ENCODE results near the gene TEAD1.

Gene TEAD1

DNA sequence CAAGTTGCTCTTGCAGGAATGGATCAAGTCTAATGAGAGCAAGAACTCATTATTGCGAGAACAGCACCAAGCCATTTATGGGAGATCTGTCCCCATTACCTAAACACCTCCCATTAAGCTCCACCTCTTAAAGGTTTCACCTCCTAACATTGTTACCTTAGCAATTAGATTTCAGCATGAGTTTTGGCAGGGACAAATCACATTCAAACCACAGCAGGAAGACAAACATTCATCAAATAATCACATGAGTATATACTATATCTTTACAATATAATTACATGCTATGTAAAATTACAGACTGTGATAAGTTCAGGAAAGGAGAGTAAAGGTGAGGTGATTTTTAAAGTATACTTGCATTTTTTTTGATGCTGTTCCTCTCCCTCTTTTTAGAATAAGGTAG, 6.6 kb upstream of the TEAD1 start:
- no peak for DNase-seq

DNA sequence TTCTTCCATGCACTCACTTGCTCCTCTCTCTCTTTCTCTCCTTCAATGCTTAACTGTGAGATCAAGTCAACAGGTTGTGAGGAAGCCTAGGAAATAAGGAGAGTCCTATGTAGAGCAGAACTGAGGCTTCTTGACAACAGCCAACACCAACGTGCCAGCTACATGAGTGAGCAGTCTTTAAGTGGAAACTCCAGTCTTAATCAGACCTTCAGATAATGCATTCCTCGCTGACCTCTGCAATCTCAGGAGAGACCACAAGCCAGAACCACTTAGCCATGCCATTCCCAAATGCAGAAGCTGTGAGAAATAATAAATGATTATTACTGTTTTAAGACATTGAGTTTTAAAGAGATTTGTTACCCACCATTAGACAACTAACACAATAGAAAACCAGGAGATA, 6.1 kb upstream of the TEAD1 start:
- DNase-seq, result no peak

DNA sequence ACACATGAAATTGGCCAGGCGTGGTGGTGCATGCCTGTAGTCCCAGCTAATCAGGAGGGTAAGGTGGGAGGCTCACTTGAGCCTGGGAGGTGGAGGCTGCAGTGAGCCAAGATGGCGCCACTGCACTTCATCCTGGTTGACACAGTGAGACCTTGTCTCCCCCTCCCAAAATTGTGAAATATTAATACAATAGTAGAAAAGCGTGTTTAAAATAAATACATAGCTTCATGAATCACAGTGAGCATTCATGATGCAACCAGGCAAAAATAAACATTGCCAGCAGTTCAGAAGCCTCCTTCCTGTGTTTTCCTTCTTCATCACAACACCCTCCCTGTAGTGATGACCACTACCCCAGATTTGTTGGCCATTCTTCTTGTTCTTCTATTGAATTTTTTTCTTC, 4.3 kb upstream of the TEAD1 start:
- no peak for DNase-seq

DNA sequence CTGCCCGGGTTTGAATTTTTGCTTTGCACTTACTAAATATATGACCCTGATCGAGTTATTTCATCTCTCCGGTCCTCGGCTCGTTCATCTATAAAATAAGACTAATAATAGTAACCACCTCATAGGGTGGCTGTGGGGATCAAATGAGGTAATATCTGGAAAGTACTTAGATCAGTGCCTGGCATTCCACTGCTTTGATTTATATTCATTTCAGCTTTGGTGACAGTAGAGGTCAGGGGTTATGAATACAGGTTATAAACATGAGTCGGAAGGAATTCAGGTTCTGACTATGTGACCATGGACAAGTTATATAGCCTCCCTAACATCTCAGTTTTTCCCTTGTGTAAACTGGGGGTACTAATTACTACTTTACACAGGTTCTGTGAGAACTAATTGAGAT, 2.9 kb upstream of the TEAD1 start:
- no peak for DNase-seq

DNA sequence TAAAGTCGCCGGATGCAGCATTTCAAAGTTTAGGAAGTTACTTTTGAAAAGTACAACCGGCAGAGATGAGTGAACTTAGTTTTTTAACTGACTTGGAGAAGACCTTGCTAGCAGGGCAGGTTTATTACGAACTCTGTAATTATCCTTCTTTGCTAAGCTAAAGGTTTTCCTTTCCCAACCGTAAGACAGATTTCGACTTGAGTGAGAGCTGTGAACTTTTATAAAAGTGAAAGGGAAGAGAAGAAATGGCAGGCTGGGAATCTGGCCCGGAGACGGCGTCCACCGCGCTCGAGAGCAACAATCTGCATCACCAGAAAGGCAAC, 659 bp upstream of the TEAD1 start:
- no peak for DNase-seq

DNA sequence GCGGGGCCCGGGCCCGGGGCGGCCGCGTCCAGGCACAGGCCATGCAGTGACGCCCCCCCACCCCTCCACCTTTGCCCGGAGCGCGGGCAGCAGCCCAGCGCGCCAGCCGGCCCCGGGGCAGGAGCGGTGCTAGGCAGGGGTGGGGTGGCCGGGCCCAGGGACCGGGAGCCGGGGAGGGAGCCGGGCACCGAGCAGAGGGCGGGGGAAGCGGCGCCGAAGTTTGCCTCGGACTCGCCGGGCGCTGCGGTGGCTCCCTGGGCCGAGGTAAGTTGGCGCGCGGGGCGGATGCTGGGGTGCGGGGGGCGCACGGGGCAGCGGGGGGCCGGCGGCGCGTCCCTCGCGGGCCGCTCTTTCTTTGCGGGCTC, 332 bp downstream of the TEAD1 start:
- DNase-seq, result peak; percentile 72

DNA sequence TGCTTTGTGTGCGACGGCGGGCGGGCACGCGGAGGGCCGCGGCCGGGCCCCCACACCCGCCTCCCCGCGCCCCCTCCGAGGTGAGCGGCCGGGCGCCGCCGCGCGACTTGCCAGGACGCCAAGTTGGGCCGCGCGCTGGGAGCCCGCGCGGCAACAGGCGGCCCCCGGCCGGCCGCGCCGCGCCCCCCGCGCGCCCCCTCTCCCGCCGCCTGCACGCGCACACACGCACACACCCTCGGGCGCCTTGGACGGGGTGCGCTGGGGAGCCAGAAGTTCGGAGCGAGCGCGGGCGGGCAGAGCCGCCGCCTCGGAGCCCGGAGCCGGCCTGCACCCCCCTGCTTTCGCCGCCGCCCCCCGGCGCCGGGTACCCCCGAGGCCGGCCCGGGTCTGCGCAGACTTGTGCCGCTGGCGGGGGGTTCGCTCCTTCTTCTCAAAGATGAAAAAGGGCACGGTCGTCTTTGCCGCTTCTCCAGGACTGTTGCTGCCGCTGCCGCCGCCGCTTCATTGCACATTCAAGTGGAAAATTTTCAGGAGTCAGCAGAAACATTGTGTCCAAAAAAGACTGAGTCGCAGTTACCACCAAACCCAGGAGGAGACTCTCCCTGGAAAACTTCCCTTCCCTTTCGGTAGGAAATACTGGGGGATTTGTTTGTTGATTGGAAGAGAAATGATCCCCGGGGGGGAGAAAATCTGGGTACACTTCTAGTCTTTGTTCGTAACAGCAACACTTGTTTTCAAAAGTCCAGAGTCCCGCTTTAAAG, 895 bp downstream of the TEAD1 start:
- DNase-seq, result no peak

DNA sequence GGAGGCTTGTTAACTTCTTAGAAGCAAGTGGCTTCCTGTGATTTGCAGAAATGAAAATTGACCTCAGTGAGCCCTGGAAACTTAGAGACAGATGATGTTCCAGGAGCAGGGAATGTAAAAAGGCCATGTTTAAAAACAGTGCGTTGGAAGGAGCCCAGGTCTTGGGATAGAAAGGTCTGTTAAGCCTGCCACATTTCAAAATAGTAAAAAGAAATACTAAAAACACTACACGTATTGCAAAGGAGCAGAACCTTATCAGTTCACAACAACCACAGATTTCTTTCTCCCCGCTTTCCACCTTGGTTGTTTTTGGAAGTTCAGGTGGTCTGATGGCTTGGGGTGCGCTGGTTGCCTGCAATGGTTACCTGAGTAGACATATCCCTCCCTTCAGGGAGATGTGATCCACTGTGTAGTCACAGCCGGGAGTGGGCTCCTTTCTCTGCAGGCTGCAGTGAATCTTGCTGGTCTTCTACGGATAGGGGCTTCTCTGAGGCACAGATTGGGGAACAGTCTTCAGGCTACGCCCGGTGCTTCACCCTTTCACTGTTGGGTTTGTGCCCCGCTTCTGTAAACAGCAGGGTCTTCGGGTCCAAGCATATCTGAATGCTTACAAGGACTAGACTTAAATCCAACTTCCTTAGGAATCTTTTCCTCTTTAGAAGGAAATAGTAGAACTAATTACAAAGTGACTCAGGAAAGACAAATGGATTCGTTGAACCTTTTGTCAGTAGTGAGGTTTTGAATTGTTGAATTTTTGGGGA, 1.9 kb downstream of the TEAD1 start:
- DNase-seq, result no peak

DNA sequence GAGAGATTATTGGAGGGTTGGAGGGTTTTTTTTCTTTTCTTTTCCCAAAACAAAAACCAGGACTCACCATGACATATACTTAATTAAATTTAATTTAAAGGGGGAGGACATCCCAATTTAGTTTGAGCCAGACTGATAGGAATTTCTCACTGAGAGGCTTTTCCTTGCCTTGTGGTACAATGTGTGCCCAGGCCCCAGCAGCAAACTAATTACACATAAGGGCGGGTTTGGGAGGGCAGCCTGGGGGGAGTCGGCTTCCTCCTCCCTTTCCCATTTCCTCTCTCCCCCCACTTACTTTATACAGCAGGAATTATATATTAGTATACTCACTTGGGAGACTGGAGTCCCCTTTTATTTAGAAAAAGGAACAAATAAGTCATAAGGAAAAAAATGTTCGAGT, 2.9 kb downstream of the TEAD1 start:
- DNase-seq, result peak; percentile 58

DNA sequence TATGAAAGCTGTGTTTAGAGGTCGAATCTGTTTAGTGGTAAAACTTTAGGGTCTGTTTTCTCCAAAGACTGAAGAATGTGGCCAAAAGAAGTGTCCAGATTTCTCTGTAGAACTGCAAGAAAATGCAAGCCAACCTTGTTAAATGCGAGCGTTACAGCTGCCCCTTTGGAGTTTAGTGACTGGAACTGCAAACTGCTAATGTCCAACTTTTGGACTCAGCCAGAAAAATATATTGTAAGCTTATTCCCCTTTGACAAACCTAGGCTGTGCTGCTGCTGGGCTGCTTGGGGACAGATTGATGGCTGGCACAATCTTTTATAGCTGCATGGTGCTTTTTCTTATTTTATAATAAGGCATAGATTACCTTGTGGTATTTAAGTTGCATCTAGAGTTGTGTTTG, 3.9 kb downstream of the TEAD1 start:
- DNase-seq, result no peak

DNA sequence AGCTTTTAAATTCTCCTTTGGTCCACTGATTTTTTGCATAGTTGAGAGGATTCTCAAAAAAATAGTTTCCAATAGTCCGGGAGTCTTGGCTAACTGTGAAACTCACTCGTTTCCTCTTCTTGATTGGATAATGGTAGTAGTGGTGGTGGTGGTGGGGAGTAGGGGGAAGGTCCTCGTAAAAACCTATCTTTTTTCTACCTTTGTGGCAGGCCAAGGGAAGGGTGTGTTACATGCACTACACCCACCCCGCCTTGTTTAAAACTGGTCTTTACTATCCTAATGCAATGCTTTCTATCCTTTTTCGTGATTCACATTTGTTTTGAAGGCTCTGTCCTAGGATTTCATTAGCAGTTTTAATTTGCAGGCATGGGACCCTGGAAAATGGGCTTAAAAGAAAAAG, 4.8 kb downstream of the TEAD1 start:
- no peak for DNase-seq

DNA sequence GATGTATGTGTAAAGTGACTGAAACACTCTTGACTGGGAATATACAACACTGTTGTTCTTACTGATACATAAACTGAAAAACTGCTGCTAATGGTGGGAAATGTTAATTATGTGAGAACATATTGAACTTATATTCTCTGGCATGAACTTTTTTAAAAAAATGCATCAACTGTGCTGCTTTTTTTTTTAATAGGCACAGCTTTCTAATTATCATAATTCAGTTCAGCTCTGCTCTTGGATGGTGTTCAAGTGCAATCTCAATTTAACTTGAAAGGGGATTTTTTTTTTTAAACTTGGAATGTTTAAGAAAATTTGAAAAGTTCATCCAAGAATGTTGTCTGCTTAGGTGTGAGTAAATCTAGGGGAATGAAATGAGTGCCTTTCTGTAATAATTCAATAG, 5.2 kb downstream of the TEAD1 start:
- DNase-seq, result no peak

DNA sequence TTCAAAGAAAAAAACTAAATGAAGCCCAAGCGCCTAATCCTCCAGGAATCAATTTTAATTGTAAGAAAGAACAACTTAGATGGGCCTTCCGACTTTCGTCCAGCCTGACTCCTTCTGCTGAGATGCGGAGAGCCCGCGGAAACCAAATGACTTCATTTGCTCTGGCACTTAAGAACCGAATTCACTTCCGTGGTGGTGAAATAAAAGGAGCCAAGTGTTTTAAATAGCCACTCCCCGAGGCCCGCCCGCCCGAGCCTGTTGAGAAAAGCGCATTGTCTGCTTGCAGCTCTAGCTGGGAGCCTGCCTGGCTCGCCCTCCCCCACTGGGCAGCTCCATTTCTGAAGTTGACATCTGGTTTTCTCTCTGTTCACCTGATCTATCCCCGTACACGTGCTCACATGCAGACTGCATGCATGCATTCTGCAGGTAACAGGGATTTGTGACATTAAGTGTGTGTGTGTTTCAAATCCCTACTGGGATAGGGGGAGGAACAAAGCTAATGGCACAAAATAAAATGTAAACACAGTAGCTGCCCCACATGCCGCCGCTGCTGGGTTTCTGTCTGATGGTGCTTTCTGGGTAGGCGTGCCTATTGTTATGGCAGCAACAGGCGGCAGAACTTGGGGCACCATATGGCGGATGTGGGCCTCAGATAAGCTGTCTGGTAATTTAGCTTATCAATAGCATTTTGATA, 6.2 kb downstream of the TEAD1 start:
- DNase-seq, result no peak

DNA sequence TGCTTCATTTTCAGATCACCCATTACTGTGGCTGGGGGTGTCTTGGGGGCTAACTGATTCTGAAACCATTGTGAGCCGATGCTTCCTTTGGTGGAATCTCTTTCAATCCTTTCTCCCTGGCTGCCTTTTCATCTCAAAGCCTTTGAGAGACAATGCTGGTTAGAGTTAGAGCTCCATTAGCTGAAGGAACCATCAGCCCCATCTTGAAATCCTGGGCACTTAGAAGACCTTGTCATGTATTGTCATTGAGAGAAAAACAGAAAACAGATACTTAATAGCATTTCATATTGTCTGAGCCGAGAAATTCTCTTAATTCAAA, 6.7 kb downstream of the TEAD1 start:
- DNase-seq, result no peak

DNA sequence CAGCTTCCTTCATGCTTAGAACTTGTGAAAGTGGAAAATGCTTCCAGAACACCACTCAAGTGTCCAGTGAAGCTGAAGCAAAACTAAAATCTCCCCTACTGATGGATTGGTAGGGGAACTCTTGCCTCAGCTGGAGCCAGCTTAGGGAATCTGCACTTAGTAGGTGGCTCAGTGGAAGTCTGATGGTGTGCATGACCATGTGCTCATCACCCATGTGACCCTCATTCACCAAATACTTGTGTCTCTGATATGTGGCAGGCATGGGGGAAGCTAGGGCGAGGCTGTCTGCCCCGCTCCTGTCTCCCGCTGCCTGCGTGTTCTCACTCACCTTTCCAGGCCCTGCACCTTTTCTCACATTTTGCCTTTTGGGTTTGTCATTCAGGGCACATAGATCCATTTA, 7.2 kb downstream of the TEAD1 start:
- no peak for DNase-seq

DNA sequence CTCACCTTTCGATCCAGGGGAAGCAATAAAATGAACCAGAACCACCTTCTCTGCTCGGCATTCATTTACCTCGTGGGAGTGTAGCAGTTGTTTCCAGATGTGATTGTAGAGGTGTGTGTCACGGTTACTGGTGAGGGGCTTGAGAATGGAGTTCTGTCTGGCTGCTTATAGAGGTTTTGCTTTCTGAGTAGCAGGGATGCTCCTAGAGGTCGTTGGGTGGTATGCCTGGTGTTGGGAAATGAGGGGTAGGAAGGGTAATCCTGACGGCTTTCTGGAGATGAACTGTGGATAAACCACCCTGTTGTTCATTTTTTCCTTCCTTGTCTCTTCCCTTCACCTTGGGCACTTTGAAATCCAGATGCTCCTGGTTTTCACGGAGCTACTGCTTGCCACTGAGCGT, 8.1 kb downstream of the TEAD1 start:
- DNase-seq, result no peak

DNA sequence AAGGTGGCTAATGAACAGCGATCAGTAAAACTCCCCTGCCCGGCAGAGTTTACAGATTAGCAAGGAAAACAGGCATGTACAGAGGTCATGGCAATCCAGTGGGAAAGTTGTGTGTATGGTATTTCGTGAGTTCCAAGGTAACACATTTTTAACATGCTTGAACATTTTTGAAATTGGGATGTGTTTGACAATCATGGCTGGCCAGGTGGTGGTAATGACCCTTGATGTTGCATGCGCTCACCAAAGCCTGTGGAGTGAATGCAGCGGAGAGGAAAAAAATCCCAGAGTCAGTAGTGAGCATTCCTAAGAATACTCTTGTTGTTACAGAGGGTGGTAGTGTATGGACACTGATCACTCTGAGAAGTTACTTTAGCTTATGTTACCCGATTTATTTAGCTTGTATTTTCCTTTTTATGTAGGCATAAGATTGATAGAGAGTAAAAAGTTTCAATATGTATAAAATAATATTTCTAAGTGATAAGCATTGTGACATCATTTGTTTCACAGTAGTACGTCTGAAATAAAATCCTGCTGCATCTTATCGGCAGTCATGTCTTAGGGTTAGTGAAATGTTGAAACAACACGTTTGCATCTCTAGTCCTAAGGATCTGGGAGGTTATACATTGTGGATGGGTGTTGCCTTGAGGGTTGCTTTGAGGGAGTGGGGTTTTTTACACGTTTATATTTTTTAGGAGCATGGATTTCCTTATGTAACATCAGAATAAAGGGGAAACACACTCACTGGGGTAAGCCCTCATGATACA, 8.7 kb downstream of the TEAD1 start:
- no peak for DNase-seq

DNA sequence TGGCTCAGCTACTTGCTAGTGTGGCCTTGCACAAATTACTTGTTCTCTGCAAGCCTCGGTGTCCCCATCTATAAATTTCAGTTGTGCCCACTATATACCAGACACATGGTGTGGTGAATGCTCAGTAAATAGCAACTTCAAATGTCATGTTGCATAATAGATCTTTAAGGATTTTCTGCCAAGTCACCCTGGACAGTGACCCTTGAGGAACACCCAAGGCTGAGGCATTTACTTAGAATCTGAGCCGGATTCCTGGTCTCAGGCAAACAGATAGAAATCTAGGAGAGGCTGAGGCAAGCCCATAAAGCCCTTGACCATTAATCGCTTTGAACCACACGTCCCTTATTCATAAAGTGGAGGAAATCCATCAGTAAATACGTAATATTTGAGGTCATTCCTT, 9.7 kb downstream of the TEAD1 start:
- DNase-seq, result no peak

DNA sequence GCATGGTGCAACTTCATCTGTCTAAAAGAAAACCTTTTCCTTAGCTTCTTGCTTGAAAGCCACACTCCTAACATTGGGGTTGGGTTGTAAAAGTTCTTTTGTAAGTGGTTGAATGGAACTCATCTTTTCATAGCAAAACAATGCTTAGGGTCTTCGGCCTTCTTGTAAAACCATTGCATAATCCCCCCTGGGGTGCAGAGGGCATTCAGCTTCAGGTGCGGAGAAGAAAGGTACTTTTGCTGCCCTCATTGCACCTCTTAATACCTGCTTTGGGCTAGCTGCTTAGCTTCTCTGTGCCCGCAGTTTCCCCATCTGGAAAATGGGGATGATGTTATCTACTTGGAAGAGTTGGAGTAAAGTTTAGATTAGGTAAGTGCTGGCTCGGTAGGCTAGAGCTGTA, 10.1 kb downstream of the TEAD1 start:
- DNase-seq, result no peak

DNA sequence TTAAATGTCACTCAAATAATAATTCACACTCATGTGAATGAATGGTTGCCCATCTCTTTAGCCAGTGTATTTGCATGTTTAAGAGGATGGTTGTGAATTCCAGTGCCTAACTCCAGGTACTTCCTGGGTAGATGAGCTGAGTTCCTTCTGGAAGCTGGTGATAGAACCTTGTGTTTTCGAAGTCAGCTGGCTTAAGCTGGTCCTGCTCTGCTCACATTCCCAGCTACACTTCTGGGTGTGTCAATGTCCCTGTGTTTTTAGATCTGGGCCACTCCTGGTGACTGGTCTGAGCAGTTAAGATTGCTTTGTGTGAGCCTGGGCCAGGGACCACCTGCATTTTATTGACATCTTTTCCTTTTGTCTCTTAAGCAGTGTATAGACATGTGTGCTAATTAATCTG, 10.6 kb downstream of the TEAD1 start:
- no peak for DNase-seq

DNA sequence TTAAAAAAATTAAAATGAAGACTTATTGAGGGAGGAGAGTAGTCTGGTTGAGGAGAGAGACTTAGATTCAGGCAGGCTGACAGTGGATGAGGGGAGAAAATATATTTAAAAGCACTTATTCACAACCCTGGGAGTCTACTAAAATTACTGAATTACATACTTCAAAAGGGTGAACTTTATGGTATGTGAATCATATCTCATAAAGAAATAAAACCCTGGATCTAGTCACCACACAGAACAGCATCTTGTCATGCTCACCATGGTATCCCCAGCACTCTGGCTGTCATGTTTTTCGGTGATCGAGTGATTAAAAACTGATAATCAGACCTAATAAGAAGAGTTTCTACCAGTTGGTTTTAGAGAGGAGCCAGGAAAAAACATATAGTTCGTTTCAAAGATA, 11.0 kb downstream of the TEAD1 start:
- no peak for DNase-seq

DNA sequence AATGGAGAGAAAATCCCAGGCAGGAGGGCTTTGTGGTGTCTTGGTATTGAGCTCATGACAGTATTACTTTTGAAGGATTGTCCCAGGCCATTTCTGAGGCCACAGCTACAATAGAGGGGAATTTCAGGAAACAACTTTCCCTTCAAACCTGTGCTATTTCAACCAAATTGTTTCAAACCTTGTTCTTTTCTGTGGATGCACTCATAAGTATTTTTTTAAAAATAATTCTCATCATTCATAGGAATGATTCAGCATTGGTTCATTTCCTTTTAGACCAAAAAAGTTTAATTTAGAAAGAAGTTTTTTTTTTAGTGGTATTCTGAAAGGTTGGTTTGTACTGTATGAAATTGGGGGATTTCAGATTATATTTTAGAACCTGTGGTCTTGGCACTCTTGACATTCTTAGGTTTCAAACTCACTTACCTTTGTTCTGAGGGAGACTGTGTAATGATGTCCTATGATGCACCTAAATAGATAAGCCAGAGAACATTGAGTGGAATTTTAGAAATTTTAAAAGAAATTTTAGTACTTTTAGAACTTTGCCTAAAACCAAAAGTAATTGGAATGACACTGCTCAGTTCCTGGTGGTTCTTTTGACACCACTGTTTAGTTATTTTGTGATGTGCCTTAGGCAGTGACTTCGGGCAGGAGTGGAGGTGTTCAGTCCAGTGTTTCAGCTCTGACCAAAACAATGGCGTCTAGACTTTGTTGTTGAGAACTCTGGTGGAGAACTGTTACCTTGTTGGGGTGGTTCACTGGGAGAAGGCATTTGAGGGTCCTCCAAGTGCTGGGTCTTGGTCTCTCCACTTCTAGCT, 12.2 kb downstream of the TEAD1 start:
- DNase-seq, result no peak

DNA sequence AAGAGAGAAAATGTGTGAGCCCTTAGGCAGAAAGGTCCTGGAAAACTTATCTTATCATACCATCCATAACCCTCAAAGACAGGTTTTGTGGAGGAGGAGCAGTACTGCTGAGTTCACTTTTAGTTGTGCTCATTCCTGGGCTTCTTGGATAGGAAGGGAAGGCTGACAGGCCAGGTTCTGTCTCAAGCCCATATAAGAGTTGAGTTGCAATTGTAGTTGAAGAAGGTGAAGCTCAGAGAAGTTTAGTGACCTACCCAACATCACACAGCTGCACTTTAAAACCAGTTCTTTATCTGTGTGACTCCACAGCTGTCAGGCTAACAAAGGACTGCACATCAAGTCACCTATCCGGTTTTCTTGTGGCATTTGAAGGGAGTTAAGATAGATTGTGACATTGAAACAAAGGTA, 13.0 kb downstream of the TEAD1 start:
- DNase-seq, result no peak

All from 8988T (cell line).